HG03469 (cell line): ENCODE results near the gene APLN.

Source experiments
- ATAC-seq: cut with Tn5 transposase; IDR thresholded peaks from one replicate; pipeline ENCODE4 v1.9.1; 2021; ENCODE audit warnings: mild to moderate bottlenecking, moderate library complexity, moderate number of reproducible peaks; ENCODE audit not compliant: unreplicated experiment

APLN gene

GRCh38 chrX:129599996-129600395, 54.8 kb downstream of the APLN start:
- no peak for ATAC-seq

DNA sequence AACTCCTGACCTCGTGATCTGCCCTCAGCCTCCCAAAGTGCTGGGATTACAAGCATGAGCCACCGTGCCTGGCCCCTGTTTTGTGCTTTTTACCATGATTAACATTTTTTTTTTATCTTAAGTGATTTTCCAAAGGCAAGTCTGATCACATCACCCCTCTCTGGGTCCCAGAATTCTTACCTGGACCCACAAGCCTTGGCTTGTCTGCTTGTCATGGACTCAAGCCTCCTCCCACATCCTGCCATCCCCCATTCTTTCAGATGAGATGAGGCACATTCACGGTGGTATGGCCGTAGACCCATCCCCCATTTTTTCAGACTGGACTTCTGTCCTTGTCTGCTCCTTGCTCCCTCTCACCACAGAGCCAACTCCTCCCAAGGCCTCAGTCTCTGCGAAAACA, 55.3 kb downstream of the APLN start:
- ATAC-seq, result no peak

DNA sequence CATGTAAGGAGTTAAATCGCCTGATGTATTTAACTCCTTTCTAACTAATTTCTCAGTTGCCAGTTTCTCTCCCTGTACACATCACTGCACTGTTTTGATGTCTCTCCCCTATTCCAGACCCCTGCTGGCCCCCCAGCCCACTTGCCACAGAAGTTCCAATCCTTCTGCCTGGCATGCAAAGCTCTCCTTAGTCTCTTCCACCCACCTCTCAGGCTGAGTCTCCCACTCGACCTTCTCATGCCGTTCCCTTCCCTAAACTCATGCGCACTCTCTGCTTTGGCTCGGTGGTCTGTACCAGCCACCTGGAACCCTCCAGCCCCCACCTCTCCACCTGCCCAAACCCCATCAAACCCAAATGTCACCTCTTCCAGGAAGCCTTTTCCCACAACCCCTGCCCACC, 56.9 kb downstream of the APLN start:
- ATAC-seq, result no peak

- no peak for ATAC-seq
These were observed 58.7 kb downstream of the APLN start for GRCh38 chrX:129596077-129596476.
